Measurements from ENCODE around the gene RPL13. TPM values are rescaled to one million over a fixed set of nuclear protein-coding genes. Genes with fewer than 3 reads are reported as not detected.

The RPL13 gene
- total RNA-seq, 3 donors from 2014 or later, result 1,693 to 1,792 (median 1,717) TPM

GRCh38 chr16:89553733-89554132 lies 6.7 kb upstream of the RPL13 start:
- no peak for DNase-seq
- H3K36me3 ChIP-seq (ENCODE audit: low read depth), result peaks cover 6% of the 10 kb centered on the region
- peaks cover 6% of the 10 kb centered on the region for H3K4me1 ChIP-seq (ENCODE audit: low read depth)
- H3K9me3 ChIP-seq, result no peaks in the 10 kb centered on the region
- intact Hi-C loops (cut with DNase I, micrococcal nuclease), result no loop called here
- H3K4me3 ChIP-seq, result no peak overlapping the region
- no peak for TF ChIP-seq CTCF (IDR thresholded peaks at IDR 0.05)
- ATAC-seq, result no peak

GRCh38 chr16:89554343-89554742 lies 6.1 kb upstream of the RPL13 start:
- peaks cover 12% of the 10 kb centered on the region for H3K4me1 ChIP-seq (ENCODE audit: low read depth)
- ATAC-seq, result no peak
- no peak for DNase-seq
- H3K9me3 ChIP-seq, result no peaks in the 10 kb centered on the region
- no peak for TF ChIP-seq CTCF (IDR thresholded peaks at IDR 0.05)
- intact Hi-C loops (cut with DNase I, micrococcal nuclease), result no loop called here
- H3K36me3 ChIP-seq (ENCODE audit: low read depth), result peaks cover 5% of the 10 kb centered on the region
- H3K4me3 ChIP-seq, result no peak overlapping the region

- DNase-seq (no peak), ATAC-seq (no peak)
- Histone ChIP-seq H3K36me3 (ENCODE audit: low read depth) (no peaks in the 10 kb centered on the region), H3K4me1 (ENCODE audit: low read depth) (peaks cover 13% of the 10 kb centered on the region), H3K9me3 (no peaks in the 10 kb centered on the region), H3K4me3 (no peak overlapping the region)
- TF ChIP-seq CTCF (IDR thresholded peaks at IDR 0.05), result no peak
- intact Hi-C loops (cut with DNase I, micrococcal nuclease), result no loop called here
Observed at GRCh38 chr16:89555265-89555664, 5.2 kb upstream of the RPL13 start.

- Histone ChIP-seq H3K4me1 (ENCODE audit: low read depth) (peaks cover 13% of the 10 kb centered on the region), H3K36me3 (ENCODE audit: low read depth) (no peaks in the 10 kb centered on the region), H3K4me3 (no peak overlapping the region), H3K9me3 (no peaks in the 10 kb centered on the region)
- TF ChIP-seq CTCF (IDR thresholded peaks at IDR 0.05), result no peak
- ATAC-seq (no peak), DNase-seq (no peak)
- intact Hi-C loops (cut with DNase I, micrococcal nuclease), result no loop called here
Observed at GRCh38 chr16:89555780-89556179, 4.7 kb upstream of the RPL13 start.

GRCh38 chr16:89556750-89557689 lies 3.5 kb upstream of the RPL13 start:
- Histone ChIP-seq H3K4me3 (no peak overlapping the region), H3K36me3 (ENCODE audit: low read depth) (no peaks in the 10 kb centered on the region), H3K9me3 (no peaks in the 10 kb centered on the region), H3K4me1 (ENCODE audit: low read depth) (peaks cover 20% of the 10 kb centered on the region)
- DNase-seq (peak; percentile 84 to 96 (median 92)), ATAC-seq (peak; percentile 46)
- TF ChIP-seq CTCF (IDR thresholded peaks at IDR 0.05), result peak; percentile 84
- intact Hi-C loops (cut with DNase I, micrococcal nuclease), result no loop called here
